NCI-H1105 (cell line): ENCODE measurements around the gene CFAP157.

Experiments used
- DNase-seq: peaks from one replicate; lab custom pipeline; 2025; lab: John Stamatoyannopoulos, UW

The CFAP157 gene

GRCh38 chr9:127706836-127707241, at the start of gene CFAP157:
CFAP157 (plus strand) TSS chr9:127706988; CDS start chr9:127707032, 44 bp downstream.
- no peak for DNase-seq

DNA sequence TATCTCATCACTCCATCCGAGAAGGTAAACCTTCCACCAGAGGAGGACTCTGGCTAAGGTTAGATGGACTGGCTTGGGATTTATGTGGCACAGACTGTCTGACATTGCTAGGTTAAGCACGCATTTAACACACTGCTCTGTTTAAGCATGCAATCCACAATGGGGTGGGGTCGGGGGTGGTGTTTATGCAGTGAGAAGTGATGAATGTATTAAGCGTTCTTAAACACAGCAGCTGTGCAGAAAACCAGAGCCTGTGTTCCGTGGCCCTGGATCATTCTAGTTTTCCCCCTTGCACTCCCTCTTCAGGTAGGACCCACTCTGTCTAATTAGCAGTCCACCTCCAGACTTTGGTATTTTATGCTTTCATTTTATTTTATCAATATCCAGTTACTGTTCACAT, 48.4 kb upstream of the CFAP157 start:
- no peak for DNase-seq

DNA sequence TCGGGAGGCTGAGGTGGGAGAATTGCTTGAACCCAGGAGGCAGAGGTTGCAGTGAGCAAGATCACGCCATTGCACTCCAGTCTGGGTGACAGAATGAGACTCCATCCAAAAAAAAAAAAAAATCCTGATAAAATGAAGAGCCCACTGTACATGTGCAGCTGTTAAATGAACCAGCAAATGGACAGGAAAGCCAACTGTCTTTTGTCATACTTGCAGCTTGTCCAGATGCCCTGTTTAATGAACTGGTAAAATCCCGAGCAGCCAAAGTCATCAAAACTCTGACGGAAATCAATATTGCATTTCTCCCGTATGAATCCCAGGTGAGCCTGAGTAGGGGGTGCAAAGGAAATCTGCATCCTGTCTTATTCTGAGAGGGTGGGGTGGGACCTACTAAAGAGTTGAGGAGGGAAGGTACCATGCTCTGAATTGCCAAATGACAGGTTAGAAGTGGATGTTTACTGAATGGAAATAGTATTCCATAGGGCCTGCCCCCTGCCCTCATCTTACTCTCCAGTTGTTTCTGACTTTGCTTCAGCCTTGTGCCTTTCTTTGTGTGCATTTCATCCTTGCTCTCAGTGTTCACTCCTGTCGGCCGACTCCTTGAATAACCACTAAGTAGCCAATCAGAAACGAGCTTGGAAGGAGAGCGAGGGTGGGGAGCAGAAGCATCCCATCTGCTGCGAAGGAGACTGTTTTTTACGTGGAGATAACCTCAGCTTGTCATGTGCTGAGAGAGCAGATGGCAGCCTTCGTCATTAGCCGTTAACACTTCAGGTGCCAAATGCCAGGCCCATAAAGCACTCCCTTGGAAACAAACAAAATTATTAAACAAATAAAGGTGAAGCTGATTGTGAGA, 45.7 kb upstream of the CFAP157 start:
- DNase-seq = peak; percentile 7

DNA sequence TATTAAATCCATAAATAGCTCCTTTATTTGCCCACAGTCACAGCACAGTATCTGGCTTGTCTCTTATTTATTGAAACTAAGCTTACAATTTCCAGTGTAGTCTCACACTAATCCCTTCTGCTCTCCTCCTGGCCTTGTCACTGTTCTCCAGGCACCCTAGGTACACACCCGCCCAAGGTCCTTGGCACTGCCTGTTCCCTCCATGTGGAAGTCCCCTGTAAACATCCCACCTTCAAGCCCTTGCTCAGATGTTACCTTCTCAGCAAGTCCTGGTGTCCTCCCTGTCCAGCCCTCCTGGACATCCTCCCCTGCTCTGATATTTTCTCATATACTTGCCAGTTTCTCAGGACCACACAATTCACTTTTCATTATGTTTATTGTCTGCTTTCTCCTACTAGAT, 44.2 kb upstream of the CFAP157 start:
- no peak for DNase-seq

GRCh38 chr9:127664324-127664677, 42.5 kb upstream of the CFAP157 start:
- no peak for DNase-seq

DNA sequence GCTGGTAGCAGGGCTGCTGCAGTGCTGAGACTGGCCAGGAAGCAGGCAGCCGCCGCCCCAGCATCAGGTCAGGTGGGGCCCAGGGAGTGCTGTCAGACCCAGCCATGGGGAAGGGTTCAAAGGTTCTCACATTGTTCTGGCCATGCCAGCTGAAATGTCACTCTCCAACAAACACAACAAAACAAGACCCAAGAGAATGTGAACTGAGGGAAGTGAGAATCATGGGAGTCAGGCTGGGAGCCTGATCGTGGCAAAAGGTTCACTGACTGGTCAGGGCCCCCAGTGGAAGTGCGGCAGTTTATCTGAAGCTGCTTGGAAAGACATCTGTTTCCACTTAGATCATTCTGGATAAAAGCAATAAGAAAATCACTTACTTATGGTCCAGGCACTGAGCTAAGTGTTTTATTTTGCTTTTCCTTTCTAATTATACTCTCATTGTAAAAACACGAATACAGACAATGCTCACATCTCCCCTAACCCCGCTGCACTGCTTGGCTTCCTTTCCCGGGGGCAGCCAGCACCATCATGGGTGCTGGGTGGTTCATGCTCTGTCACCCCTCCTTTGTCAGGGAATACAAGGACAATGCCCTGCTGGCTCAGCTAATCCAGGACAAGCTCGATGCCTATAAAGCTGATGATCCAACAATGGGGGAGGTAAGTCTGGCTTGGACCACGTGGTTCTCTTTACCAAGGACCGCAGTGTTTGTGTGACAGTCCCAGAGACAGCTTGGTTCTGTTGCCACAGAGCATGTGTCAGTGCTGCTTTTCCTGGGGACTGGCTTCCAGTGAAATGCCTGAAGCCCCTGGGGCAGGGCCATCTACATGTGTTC, 41.9 kb upstream of the CFAP157 start:
- no peak for DNase-seq

DNA sequence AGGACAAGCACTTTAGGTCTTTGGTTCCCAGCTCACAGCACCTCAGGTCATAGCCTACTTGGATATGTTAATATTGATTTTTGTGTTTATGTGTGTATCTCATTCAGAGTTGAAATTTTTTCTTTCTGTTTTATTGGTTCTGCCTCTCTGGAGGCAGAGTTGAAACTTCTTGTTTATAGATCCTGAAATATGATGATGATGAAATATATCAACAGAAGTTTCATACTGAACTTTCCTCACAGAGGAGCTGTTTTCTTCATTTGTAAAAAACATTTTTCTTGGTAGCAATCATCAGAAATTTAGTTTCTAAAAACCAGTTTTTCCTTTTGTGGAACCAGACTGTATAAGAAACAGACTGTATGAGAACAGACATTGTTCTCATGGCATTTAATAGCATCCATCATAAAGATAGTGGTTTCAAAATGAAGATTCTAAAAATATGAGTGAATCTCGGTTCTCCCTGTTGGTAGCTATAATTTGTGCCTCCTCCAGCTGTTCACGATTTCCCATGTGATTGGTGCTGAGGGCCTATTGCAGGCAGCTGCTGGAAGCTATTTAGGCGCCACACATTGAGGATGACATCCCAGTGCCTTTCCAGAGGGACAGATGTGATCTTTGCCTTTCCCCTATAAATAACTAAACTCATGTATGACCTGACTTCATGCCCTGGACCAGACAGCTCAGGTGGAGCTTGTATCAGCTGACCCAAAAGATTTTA, 39.5 kb upstream of the CFAP157 start:
- DNase-seq = no peak

DNA sequence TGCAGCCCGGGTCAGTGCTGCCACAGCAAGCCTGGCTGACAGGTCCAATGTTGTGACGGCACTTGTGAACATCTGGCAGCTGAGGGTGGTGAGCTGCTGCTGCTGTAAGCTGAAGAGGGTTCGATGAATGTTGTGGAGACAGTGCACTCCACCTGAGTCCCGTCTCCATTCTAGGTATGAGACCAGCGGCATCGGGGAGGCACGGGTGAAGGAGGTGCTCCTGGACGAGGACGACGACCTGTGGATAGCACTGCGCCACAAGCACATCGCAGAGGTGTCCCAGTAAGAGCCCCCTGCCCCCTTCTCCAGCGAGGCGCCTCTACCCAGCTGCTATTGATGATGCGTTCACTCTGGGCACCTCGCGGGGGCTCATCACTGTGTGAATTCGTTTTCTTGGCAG, 38.9 kb upstream of the CFAP157 start:
- no peak for DNase-seq

DNA sequence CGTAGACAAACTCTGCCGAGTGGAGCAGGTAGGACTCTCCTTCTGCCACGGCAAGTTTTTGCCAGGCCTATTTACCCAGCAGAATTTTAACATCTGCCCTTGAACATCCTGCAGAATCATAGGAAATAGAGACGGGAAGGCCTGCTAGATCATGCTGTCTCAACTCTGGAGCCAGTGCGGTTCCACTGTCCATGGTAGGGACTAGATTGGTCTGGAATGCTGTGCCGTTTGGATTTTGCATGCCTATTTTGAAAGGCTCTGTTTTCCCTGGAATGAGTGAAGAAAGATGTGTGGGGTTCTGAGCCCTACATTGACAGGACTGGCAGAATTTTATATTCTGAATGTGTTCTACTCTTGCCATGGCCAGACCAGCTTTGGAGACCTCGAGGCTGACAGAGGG, 33.6 kb upstream of the CFAP157 start:
- DNase-seq = no peak

GRCh38 chr9:127676638-127677037, 30.1 kb upstream of the CFAP157 start:
- no peak for DNase-seq

GRCh38 chr9:127679506-127679905, 27.3 kb upstream of the CFAP157 start:
- DNase-seq = no peak

GRCh38 chr9:127680226-127680625, 26.6 kb upstream of the CFAP157 start:
- DNase-seq = no peak

GRCh38 chr9:127680846-127681245, 25.9 kb upstream of the CFAP157 start:
- no peak for DNase-seq

GRCh38 chr9:127682351-127683136, 24.2 kb upstream of the CFAP157 start:
- no peak for DNase-seq

DNA sequence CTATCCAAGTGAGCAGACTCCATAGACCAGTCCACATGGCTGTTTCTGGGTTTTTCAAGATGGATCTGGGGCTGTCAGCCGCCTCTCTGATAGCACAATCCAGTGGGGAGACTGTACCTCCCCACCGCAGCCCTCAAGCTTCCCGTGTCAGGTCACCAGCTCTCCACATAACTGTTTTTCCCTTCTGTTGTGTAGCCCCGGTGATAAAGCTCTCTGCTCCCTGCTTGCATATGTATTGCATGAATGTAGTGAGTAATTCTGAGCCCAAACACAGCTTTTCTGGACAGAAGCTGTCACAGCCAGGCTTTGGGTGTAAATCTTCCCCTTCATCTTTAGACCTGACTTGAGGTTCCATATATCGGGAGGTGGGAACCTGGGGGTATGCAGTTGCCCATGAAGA, 23.1 kb upstream of the CFAP157 start:
- no peak for DNase-seq

GRCh38 chr9:127684576-127684975, 22.2 kb upstream of the CFAP157 start:
- DNase-seq = no peak

GRCh38 chr9:127686461-127687393, 20.1 kb upstream of the CFAP157 start:
- no peak for DNase-seq

DNA sequence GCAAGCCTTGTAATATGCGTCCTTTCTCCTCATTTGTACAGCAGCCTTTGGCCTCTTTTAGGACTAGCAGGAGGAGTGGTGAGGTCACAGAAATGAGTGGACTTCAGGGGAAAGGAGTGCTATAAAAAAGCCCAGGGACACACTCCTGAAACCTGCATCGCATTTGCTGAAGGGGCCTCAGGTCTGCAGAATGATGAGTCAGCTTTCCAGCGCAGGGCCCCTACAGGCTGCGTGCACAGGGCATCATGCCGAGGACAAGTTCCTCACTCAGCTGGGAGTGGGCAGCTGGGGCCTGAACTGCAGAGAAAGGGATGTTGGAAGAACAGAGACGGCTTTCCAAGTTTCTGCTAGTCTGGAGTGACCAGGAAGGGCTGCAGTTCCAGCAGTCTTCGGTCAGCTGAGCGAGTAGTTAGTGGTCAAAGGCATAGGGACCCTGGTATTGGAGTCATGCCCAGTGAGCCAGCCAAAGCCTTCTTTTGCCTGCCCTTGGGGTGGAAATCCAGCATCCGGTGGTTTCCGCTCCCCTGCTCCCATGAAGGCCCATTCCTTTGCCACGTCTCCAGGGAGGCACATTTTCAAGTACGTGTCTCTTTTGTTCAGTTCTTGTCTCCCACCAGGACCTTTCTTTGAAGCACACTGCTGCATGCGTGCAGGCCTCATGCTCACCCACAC, 17.3 kb upstream of the CFAP157 start:
- no peak for DNase-seq

DNA sequence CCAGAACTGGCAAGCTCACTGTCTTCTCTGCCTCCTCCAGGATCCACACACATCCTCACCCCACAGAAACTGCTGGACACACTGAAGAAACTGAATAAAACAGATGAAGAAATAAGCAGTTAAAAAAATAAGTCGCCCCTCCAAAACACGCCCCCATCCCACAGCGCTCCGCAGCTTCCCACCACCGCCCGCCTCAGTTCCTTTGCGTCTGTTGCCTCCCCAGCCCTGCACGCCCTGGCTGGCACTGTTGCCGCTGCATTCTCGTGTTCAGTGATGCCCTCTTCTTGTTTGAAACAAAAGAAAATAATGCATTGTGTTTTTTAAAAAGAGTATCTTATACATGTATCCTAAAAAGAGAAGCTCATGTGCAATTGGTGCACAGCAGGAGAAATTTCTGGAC, 16.1 kb upstream of the CFAP157 start:
- no peak for DNase-seq

GRCh38 chr9:127692071-127692470, 14.7 kb upstream of the CFAP157 start:
- DNase-seq = no peak
